ENCODE measurements around the gene RABGAP1L. TPM values are rescaled to one million over a fixed set of nuclear protein-coding genes. Genes with fewer than 3 reads are reported as not detected.

RABGAP1L gene
- total and polyA plus RNA-seq, 10 of the 15 experiments (the other 5 are each of a cell fraction or from before 2014, with no cell fraction given), result 5.8 to 194 (median 113) TPM

DNA sequence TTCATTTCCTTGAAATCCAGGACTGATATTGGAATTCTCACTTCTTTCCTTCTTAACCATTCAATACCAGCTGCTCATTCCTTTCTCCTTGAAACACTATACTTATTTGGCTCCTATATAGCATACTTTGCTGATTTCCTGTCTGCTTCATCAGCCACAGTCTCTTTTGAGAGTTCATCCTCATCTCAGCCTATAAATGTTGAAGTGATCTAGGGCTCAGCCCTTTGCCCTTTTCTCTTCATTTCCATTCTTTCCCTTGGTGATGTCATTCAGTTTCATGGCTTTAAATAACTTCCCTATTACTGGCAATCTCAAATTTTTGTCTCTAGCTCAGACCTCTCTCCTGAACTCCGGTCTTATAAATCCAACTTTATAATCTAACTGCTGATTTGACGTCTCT, 24.1 kb upstream of the RABGAP1L start:
- Histone ChIP-seq H3K4me1 (ENCODE audit: control insufficient read depth, insufficient read depth, low read length) (peaks cover 6% of the 10 kb centered on the region), H3K36me3 (ENCODE audit: control insufficient read depth in 2 of 2, insufficient read depth in 2 of 2, low read length in 1 of 2) (no peaks in the 10 kb centered on the region), H3K4me3 (no peak overlapping the region), H3K4me2 (ENCODE audit: control insufficient read depth, insufficient read depth) (no peak overlapping the region), H3K79me2 (ENCODE audit: control insufficient read depth, insufficient read depth, low read length) (no peaks in the 10 kb centered on the region), H4K20me1 (ENCODE audit: control insufficient read depth, insufficient read depth) (no peaks in the 10 kb centered on the region), H2AFZ (ENCODE audit: control insufficient read depth, low read depth, low read length) (no peak overlapping the region), H3K27me3 (replicated peaks in 1 of 2; ENCODE audit: control insufficient read depth in 2 of 2, insufficient read depth in 2 of 2, low read length in 1 of 2) (no peaks in the 10 kb centered on the region), H3K9me3 (replicated peaks; ENCODE audit: control insufficient read depth, insufficient read depth, low read length) (no peaks in the 10 kb centered on the region), H3K9ac (ENCODE audit: control insufficient read depth, insufficient read depth, low read length) (no peak overlapping the region), H3K27ac (ENCODE audit: control insufficient read depth, insufficient read depth) (no peak overlapping the region)
- whole genome bisulfite sequencing (ENCODE audit: insufficient coverage, insufficient replicate concordance, low lambda C conversion rate, missing lambda C conversion rate), result 69% methylated on average over 2 of the region's 2 CpGs
- ChIA-PET CTCF (interaction anchor here (1.5 kb wide), 1 partner anchor 22 kb away, joined by 4 read pairs; no protein-coding TSS in a partner anchor), POLR2A (no interaction called here), SMC1A (ENCODE audit: uncharacterized antibody, unreplicated experiment) (no interaction called here), RAD21 (ENCODE audit: unreplicated experiment) (no interaction called here)
- FAIRE-seq, result no peak
- in situ Hi-C loops (cut with MboI) (no loop called here), intact Hi-C loops (cut with micrococcal nuclease; ENCODE audit: unreplicated experiment) (no loop called here)
- no peak for DNase-seq (ENCODE audit: low read depth, low spot score)
- no peak for TF ChIP-seq NFYB (IDR thresholded peaks at IDR 0.05; ENCODE audit: insufficient read depth, low read depth, low read length)
- no peak for TF ChIP-seq PAX5 (IDR thresholded peaks at IDR 0.05; ENCODE audit: borderline replicate concordance, low read depth, low read length)
- TF ChIP-seq, protein P1, sequence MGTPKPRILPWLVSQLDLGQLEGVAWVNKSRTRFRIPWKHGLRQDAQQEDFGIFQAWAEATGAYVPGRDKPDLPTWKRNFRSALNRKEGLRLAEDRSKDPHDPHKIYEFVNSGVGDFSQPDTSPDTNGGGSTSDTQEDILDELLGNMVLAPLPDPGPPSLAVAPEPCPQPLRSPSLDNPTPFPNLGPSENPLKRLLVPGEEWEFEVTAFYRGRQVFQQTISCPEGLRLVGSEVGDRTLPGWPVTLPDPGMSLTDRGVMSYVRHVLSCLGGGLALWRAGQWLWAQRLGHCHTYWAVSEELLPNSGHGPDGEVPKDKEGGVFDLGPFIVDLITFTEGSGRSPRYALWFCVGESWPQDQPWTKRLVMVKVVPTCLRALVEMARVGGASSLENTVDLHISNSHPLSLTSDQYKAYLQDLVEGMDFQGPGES (IDR thresholded peaks at IDR 0.05), result no peak
- no TSS peak for BruUV-seq (replicated peaks)
- ATAC-seq, result no peak

DNA sequence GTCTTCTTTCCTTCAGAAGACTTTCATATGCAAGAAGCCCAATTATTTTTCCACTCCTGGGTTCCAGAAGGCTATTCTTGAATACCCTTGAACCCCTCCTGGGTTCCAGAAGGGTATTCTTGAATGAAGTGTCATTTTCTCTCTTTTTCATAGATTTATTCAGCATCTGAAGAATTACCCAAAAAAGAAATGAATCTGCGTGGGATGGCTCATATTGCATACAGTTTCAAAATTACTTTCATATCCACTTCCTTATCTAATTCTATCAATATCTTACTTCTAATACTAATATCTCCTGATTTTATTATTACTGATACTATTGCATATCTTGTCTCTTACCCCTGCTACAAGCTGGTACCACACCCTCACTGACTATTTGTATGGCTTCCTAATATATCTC, 22.6 kb upstream of the RABGAP1L start:
- H3K9me3 ChIP-seq (replicated peaks; ENCODE audit: control insufficient read depth, insufficient read depth, low read length), result no peaks in the 10 kb centered on the region
- no peak overlapping the region for H3K27ac ChIP-seq (ENCODE audit: control insufficient read depth, insufficient read depth)
- H3K79me2 ChIP-seq (ENCODE audit: control insufficient read depth, insufficient read depth, low read length), result no peaks in the 10 kb centered on the region
- H3K27me3 ChIP-seq (replicated peaks in 1 of 2; ENCODE audit: control insufficient read depth in 2 of 2, insufficient read depth in 2 of 2, low read length in 1 of 2), result no peaks in the 10 kb centered on the region
- no peak overlapping the region for H3K4me3 ChIP-seq
- ATAC-seq (no peak), FAIRE-seq (no peak), DNase-seq (ENCODE audit: low read depth, low spot score) (no peak)
- intact Hi-C loops (cut with micrococcal nuclease; ENCODE audit: unreplicated experiment) (no loop called here), in situ Hi-C loops (cut with MboI) (no loop called here)
- H2AFZ ChIP-seq (ENCODE audit: control insufficient read depth, low read depth, low read length), result no peak overlapping the region
- H3K4me1 ChIP-seq (ENCODE audit: control insufficient read depth, insufficient read depth, low read length), result peaks cover 6% of the 10 kb centered on the region
- CTCF ChIA-PET, result no interaction called here
- RAD21 ChIA-PET (ENCODE audit: unreplicated experiment), result no interaction called here
- no peaks in the 10 kb centered on the region for H3K36me3 ChIP-seq (ENCODE audit: control insufficient read depth in 2 of 2, insufficient read depth in 2 of 2, low read length in 1 of 2)
- SMC1A ChIA-PET (ENCODE audit: uncharacterized antibody, unreplicated experiment), result no interaction called here
- H3K4me2 ChIP-seq (ENCODE audit: control insufficient read depth, insufficient read depth), result peak overlapping the region; percentile 48; the same call in 1 of the 2 replicates
- BruUV-seq (replicated peaks), result no TSS peak
- POLR2A ChIA-PET, result no interaction called here
- H4K20me1 ChIP-seq (ENCODE audit: control insufficient read depth, insufficient read depth), result no peaks in the 10 kb centered on the region
- WGBS (ENCODE audit: insufficient coverage, insufficient replicate concordance, low lambda C conversion rate, missing lambda C conversion rate), result 3% methylated on average over 1 of the region's 1 CpG
- no peak overlapping the region for H3K9ac ChIP-seq (ENCODE audit: control insufficient read depth, insufficient read depth, low read length)
- TF ChIP-seq, protein P1 (IDR thresholded peaks at IDR 0.05), result no peak
- TF ChIP-seq DPF2 (IDR thresholded peaks at IDR 0.05), result no peak
- no peak for TF ChIP-seq SMARCA5 (IDR thresholded peaks at IDR 0.05)
- TF ChIP-seq SMAD1 (IDR thresholded peaks at IDR 0.05; ENCODE audit: low read depth, partially characterized antibody), result no peak
- TF ChIP-seq NFIC (IDR thresholded peaks at IDR 0.05; ENCODE audit: low read depth, low read length), result peak; percentile 63
- peak; percentile 70 for TF ChIP-seq JUNB (IDR thresholded peaks at IDR 0.05)
- no peak for TF ChIP-seq KAT2A (conservative IDR thresholded peaks at IDR 0.05; ENCODE audit: control insufficient read depth, low read depth, low read length)
- no peak for TF ChIP-seq EZH2 (IDR thresholded peaks at IDR 0.05; ENCODE audit: borderline replicate concordance, control insufficient read depth, low read depth, low read length)
- no peak for TF ChIP-seq GABPA (IDR thresholded peaks at IDR 0.05; ENCODE audit: low read depth)
- 0 out of 2 replicates have a peak, but pooled peaks have one; percentile 17 for TF ChIP-seq MEF2A (IDR thresholded peaks at IDR 0.05; ENCODE audit: insufficient read depth, low read depth, low read length)
- no peak for TF ChIP-seq BHLHE40 (IDR thresholded peaks at IDR 0.05; ENCODE audit: borderline replicate concordance in 1 of 2, low read depth in 2 of 2, low read length in 1 of 2)
- TF ChIP-seq FOXM1 (IDR thresholded peaks at IDR 0.05; ENCODE audit: low read depth, low read length), result peak; percentile 40; the same call in 1 of the 2 replicates
- no peak for TF ChIP-seq SP1 (IDR thresholded peaks at IDR 0.05; ENCODE audit: low read depth, low read length)
- TF ChIP-seq ZNF384 (IDR thresholded peaks at IDR 0.05; ENCODE audit: borderline replicate concordance, low read depth, low read length), result no peak
- no peak for TF ChIP-seq TCF3 (IDR thresholded peaks at IDR 0.05; ENCODE audit: borderline replicate concordance, insufficient read depth, low read depth, low read length)

Measured in GM12878 (cell line).